SK-N-MC (cell line): ENCODE measurements around the gene PRRX2.

Source experiments
- EZH2 ChIP-seq: fragments of 200-600 bp; sonication (generic); IDR thresholded peaks from one replicate; pipeline ENCODE4 v1.6.1; 2017; ENCODE audit warnings: antibody characterized with exemption
- FOXP2 ChIP-seq: optimal IDR thresholded peaks from 2 replicates; pipeline ENCODE3; 2011; ENCODE audit warnings: mild to moderate bottlenecking, moderate library complexity; ENCODE audit not compliant: insufficient read depth; ENCODE audit errors: extremely low read length, control extremely low read depth
- POLR2AphosphoS5 ChIP-seq: IDR thresholded peaks from 2 replicates; pipeline ENCODE4 v1.6.1; 2012; ENCODE audit warnings: mild to moderate bottlenecking, low read depth, low read length, borderline replicate concordance

GRCh38 chr9:129656795-129657390 lies 8.6 kb upstream of the PRRX2 start:
- TF ChIP-seq POLR2AphosphoS5 (no peak), EZH2 (no peak), FOXP2 (no peak)
